HCT116 (cell line): ENCODE results near the gene YDJC. TPM values are rescaled to one million over a fixed set of nuclear protein-coding genes. Genes with fewer than 3 reads are reported as not detected.

ENCODE experiments used
- ATAC-seq: fragments of 200-7000 bp; cut with Tn5 transposase; 2 replicates; pipeline ENCODE4 v1.9.1; 2020; ENCODE audit warnings: mild to moderate bottlenecking, moderate library complexity
- BruUV-seq: library from RNA; stranded (reverse); fragments of 400-500 nt; replicated peaks from 2 replicates; lab custom pipeline; 2021; lab: Mats Ljungman, UMichigan
- CTCF ChIA-PET: fragments of 300-600 bp; sonication (Branson Sonifier 250); formaldehyde crosslinking; loops from one replicate; lab custom pipeline; 2021; ENCODE audit warnings: antibody characterized with exemption; lab: Charles Lee
- POLR2A ChIA-PET: fragments of 300-600, 350-600 bp; sonication (Branson Sonifier 250); formaldehyde crosslinking; loops from one replicate; lab custom pipeline; 2021; ENCODE audit warnings: antibody characterized with exemption; lab: Charles Lee
- RAD21 ChIA-PET, 2 experiments: fragments of 300-600 bp; sonication (Branson Sonifier 250); formaldehyde crosslinking; loops; one replicate each; lab custom pipeline; 2023; ENCODE audit warnings: low total read pairs in 2 of 2; ENCODE audit not compliant: uncharacterized antibody in 2 of 2, unreplicated experiment in 2 of 2, low non-redundant PET in 1 of 2; lab: Charles Lee
- DNase-seq: peaks from one replicate; pipeline ENCODE4 v3.0.0-alpha.2; 2010; ENCODE audit warnings: low read depth, low spot score
- H2AFZ ChIP-seq: fragments of 200-600 bp; shearing (Covaris generic), sonication (generic); 2 replicates; pipeline ENCODE4 v1.6.1; 2017; ENCODE audit warnings: low read depth, mixed run types, mixed read lengths, antibody characterized with exemption, low read length; ENCODE audit not compliant: poor library complexity, severe bottlenecking
- H3K27ac ChIP-seq: 2 replicates; pipeline ENCODE4 v1.5.1; 2012; ENCODE audit warnings: low read depth, low read length
- H3K27me3 ChIP-seq: fragments of 200-600 bp; sonication (generic); 2 replicates; pipeline ENCODE4 v1.6.1; 2016; ENCODE audit warnings: mixed run types, low read length, mixed read lengths; ENCODE audit not compliant: insufficient read depth
- H3K36me3 ChIP-seq, 2 experiments: fragments of 200-500 bp in 1 of 2; fragments of 200-600 bp in 1 of 2; sonication (Bioruptor generic) in 1 of 2; sonication (generic) in 1 of 2; 2 replicates each; pipeline versions ENCODE4 v1.5.1 to v1.6.1; 2014 to 2016; ENCODE audit warnings: low read length in 2 of 2, inconsistent platforms in 1 of 2, mixed read lengths in 1 of 2, mixed run types in 1 of 2; ENCODE audit not compliant: insufficient read depth in 2 of 2, control insufficient read depth in 1 of 2
- H3K4me1 ChIP-seq, 2 experiments: fragments of 200-600 bp in 1 of 2; sonication (generic) in 1 of 2; 2 replicates each; pipeline versions ENCODE4 v1.5.1 to v1.6.1; 2012 to 2017; ENCODE audit warnings: low read length in 2 of 2, inconsistent platforms in 1 of 2, mild to moderate bottlenecking in 1 of 2, mixed read lengths in 1 of 2, mixed run types in 1 of 2, moderate library complexity in 1 of 2; ENCODE audit not compliant: insufficient read depth in 2 of 2, control insufficient read depth in 1 of 2
- H3K4me2 ChIP-seq: fragments of 200-600 bp; sonication (generic); 2 replicates; pipeline ENCODE4 v1.6.1; 2017; ENCODE audit warnings: mixed run types, low read length, mixed read lengths
- H3K4me3 ChIP-seq, 2 experiments: fragments of 200-600 bp in 1 of 2; sonication (generic) in 1 of 2; replicated peaks in 1 of 2; 2 replicates each; pipeline ENCODE4 v1.5.1; 2011 to 2016; ENCODE audit warnings: low read length in 2 of 2, control low read depth in 1 of 2, low read depth in 1 of 2, mild to moderate bottlenecking in 1 of 2, mixed read lengths in 1 of 2, mixed run types in 1 of 2
- H3K79me2 ChIP-seq: fragments of 200-600 bp; sonication (generic); 2 replicates; pipeline ENCODE4 v1.6.1; 2017; ENCODE audit warnings: mild to moderate bottlenecking, mixed run types, low read length, moderate library complexity, mixed read lengths; ENCODE audit not compliant: insufficient read depth
- H3K9ac ChIP-seq: fragments of 200-600 bp; sonication (generic); 2 replicates; pipeline ENCODE4 v1.6.1; 2016; ENCODE audit warnings: low read length, mixed read lengths
- H3K9me2 ChIP-seq: fragments of 200-600 bp; sonication (generic), shearing (Covaris generic); 2 replicates; pipeline ENCODE4 v1.6.1; 2017; ENCODE audit warnings: mixed run types, mild to moderate bottlenecking, moderate library complexity; ENCODE audit not compliant: insufficient read depth
- H3K9me3 ChIP-seq, 2 experiments: fragments of 200-500 bp in 1 of 2; fragments of 200-600 bp in 1 of 2; sonication (Bioruptor generic) in 1 of 2; sonication (generic) in 1 of 2; 2 replicates each; pipeline ENCODE4 v1.6.1; 2014 to 2017; ENCODE audit warnings: low read length in 2 of 2, mixed read lengths in 2 of 2, inconsistent platforms in 1 of 2, low read depth in 1 of 2, mild to moderate bottlenecking in 1 of 2, mixed run types in 1 of 2, moderate library complexity in 1 of 2; ENCODE audit not compliant: control insufficient read depth in 1 of 2, insufficient read depth in 1 of 2
- H4K20me1 ChIP-seq: fragments of 200-600 bp; sonication (generic), shearing (Covaris generic); 2 replicates; pipeline ENCODE4 v1.6.1; 2017; ENCODE audit warnings: mixed run types, mild to moderate bottlenecking, moderate library complexity; ENCODE audit not compliant: insufficient read depth
- ATF3 ChIP-seq: IDR thresholded peaks from 2 replicates; pipeline ENCODE4 v1.6.1; 2012
- CEBPB ChIP-seq: IDR thresholded peaks from 2 replicates; pipeline ENCODE4 v1.6.1; 2012; ENCODE audit warnings: low read depth
- CTCF ChIP-seq, 3 experiments: fragments of 200-600 bp in 1 of 3; sonication (generic) in 1 of 3; IDR thresholded peaks in 2 of 3; conservative IDR thresholded peaks in 1 of 3; 2 replicates each; pipeline ENCODE4 v1.5.1; 2012 to 2017; ENCODE audit warnings: low read depth in 2 of 3, low read length in 2 of 3, antibody characterized with exemption in 1 of 3, borderline replicate concordance in 1 of 3, control low read depth in 1 of 3, mild to moderate bottlenecking in 1 of 3, mixed read lengths in 1 of 3, mixed run types in 1 of 3, moderate library complexity in 1 of 3; ENCODE audit not compliant: insufficient read depth in 1 of 3
- EZH2 ChIP-seq: fragments of 200-600 bp; sonication (generic); IDR thresholded peaks from 2 replicates; pipeline ENCODE4 v1.6.1; 2017; ENCODE audit warnings: antibody characterized with exemption, mixed run types
- EZH2phosphoT487 ChIP-seq: fragments of 200-600 bp; IDR thresholded peaks from 2 replicates; pipeline ENCODE4 v1.6.1; 2018; ENCODE audit warnings: antibody characterized with exemption, borderline replicate concordance
- FOSL1 ChIP-seq: IDR thresholded peaks from 2 replicates; pipeline ENCODE4 v1.6.1; 2012; ENCODE audit warnings: low read depth
- JUND ChIP-seq: IDR thresholded peaks from 2 replicates; pipeline ENCODE4 v1.6.1; 2012
- POLR2A ChIP-seq: IDR thresholded peaks from 2 replicates; pipeline ENCODE4 v1.7.0; 2011; ENCODE audit warnings: borderline replicate concordance; ENCODE audit not compliant: insufficient read depth, insufficient read length; ENCODE audit errors: extremely low read depth
- RAD21 ChIP-seq: IDR thresholded peaks from 2 replicates; pipeline ENCODE4 v1.6.1; 2012; ENCODE audit warnings: low read depth, mild to moderate bottlenecking
- SIN3A ChIP-seq: IDR thresholded peaks from 2 replicates; pipeline ENCODE4 v1.6.1; 2012; ENCODE audit warnings: low read depth
- SP1 ChIP-seq: IDR thresholded peaks from 2 replicates; pipeline ENCODE4 v1.6.1; 2012; ENCODE audit warnings: low read depth
- SRF ChIP-seq: IDR thresholded peaks from 2 replicates; pipeline ENCODE4 v1.6.1; 2012; ENCODE audit warnings: low read depth
- YY1 ChIP-seq: IDR thresholded peaks from 2 replicates; pipeline ENCODE4 v1.6.1; 2011; ENCODE audit warnings: low read length, low read depth, moderate library complexity, mild to moderate bottlenecking; ENCODE audit not compliant: insufficient replicate concordance; ENCODE audit errors: extremely low read depth
- ZBTB33 ChIP-seq: IDR thresholded peaks from 2 replicates; pipeline ENCODE4 v1.6.1; 2011; ENCODE audit warnings: mild to moderate bottlenecking, low read length, moderate library complexity; ENCODE audit not compliant: insufficient replicate concordance; ENCODE audit errors: extremely low read depth
- ZFX ChIP-seq: fragments of 450-650 bp; IDR thresholded peaks from 2 replicates; pipeline ENCODE4 v1.6.1; 2017
- intact Hi-C: fragments of 100-400 bp; cut with micrococcal nuclease; formaldehyde crosslinking; loops from 2 replicates; pipeline ENCODE4 v1.10.0; 2022
- total RNA-seq: library from RNA; stranded (reverse); gene quantifications from one replicate; pipeline ENCODE4 v1.2.1, GENCODE V29; 2021; ENCODE audit not compliant: unreplicated experiment

Gene YDJC
- total RNA-seq, 1 experiment from 2014 or later, result 78.3 TPM

GRCh38 chr22:21634844-21635243, 5.0 kb upstream of the YDJC start:
- intact Hi-C loops, result no loop called here
- ChIA-PET RAD21 (no interaction called here), POLR2A (no interaction called here), CTCF (interaction anchor here (0.6 to 1.0 kb wide), 2 partner anchors 12 to 21 kb away, joined by 4 to 5 read pairs; no protein-coding TSS in a partner anchor)
- no peak overlapping the region for H3K4me2 ChIP-seq
- no peak for ATAC-seq
- H3K27me3 ChIP-seq, result no peaks in the 10 kb centered on the region
- no peaks in the 10 kb centered on the region for H3K9me2 ChIP-seq
- no peak overlapping the region for H3K9ac ChIP-seq
- H3K27ac ChIP-seq, result no peak overlapping the region
- no peaks in the 10 kb centered on the region for H4K20me1 ChIP-seq
- TF ChIP-seq SP1, result no peak
- no peak for TF ChIP-seq CEBPB
- no peak for TF ChIP-seq JUND
- no peak for TF ChIP-seq FOSL1
- no peak for TF ChIP-seq ATF3
- no peak for TF ChIP-seq ZFX
- TF ChIP-seq SIN3A, result no peak
- H3K9me3 ChIP-seq, result no peaks in the 10 kb centered on the region
- peaks cover 4 to 21% of the 10 kb centered on the region in 2 experiments; a peak in 3 of 4 replicates for H3K4me1 ChIP-seq
- no peak for DNase-seq
- no peak overlapping the region for H2AFZ ChIP-seq
- H3K79me2 ChIP-seq, result no peaks in the 10 kb centered on the region
- no TSS peak for BruUV-seq
- no peaks in the 10 kb centered on the region for H3K36me3 ChIP-seq
- no peak overlapping the region for H3K4me3 ChIP-seq

GRCh38 chr22:21634081-21634480, 4.3 kb upstream of the YDJC start:
- no peak overlapping the region for H2AFZ ChIP-seq
- H3K79me2 ChIP-seq, result peaks cover 7% of the 10 kb centered on the region
- H3K9me2 ChIP-seq, result no peaks in the 10 kb centered on the region
- DNase-seq (no peak), ATAC-seq (no peak)
- H3K4me2 ChIP-seq, result no peak overlapping the region
- CTCF ChIA-PET, result interaction anchor here (0.6 to 5.7 kb wide), 2 partner anchors 8 to 22 kb away, joined by 5 to 103 read pairs; partner anchors contain the start of gene SDF2L1
- no TSS peak for BruUV-seq
- H3K27ac ChIP-seq, result no peak overlapping the region
- POLR2A ChIA-PET, result interaction anchor here (2.9 kb wide), 1 partner anchor 8 kb away, joined by 17 read pairs; the partner anchor contains the start of gene SDF2L1
- no peak overlapping the region for H3K4me3 ChIP-seq
- intact Hi-C loops, result no loop called here
- no peak overlapping the region for H3K9ac ChIP-seq
- H3K4me1 ChIP-seq, result peaks cover 4 to 25% of the 10 kb centered on the region in 2 experiments; a peak in 3 of 4 replicates
- RAD21 ChIA-PET, result no interaction called here
- H3K9me3 ChIP-seq, result no peaks in the 10 kb centered on the region
- H3K27me3 ChIP-seq, result no peaks in the 10 kb centered on the region
- H4K20me1 ChIP-seq, result no peaks in the 10 kb centered on the region
- H3K36me3 ChIP-seq, result no peaks in the 10 kb centered on the region
- TF ChIP-seq ATF3 (no peak), POLR2A (no peak), ZFX (no peak), ZBTB33 (no peak), YY1 (no peak), CTCF (IDR thresholded peaks at IDR 0.05 in 2 of 3, conservative IDR thresholded peaks at IDR 0.05 in 1 of 3; ENCODE audit: borderline replicate concordance in 1 of 3, insufficient read depth in 1 of 3, low read depth in 2 of 3, low read length in 2 of 3) (no peak), RAD21 (no peak), EZH2 (no peak), SRF (no peak), SP1 (no peak), EZH2phosphoT487 (no peak)
